ENCODE data around the gene PLXND1. TPM values are rescaled to one million over a fixed set of nuclear protein-coding genes. Genes with fewer than 3 reads are reported as not detected.

Gene PLXND1
- total RNA-seq, 1 donor from 2014 or later, result 3.1 TPM

DNA sequence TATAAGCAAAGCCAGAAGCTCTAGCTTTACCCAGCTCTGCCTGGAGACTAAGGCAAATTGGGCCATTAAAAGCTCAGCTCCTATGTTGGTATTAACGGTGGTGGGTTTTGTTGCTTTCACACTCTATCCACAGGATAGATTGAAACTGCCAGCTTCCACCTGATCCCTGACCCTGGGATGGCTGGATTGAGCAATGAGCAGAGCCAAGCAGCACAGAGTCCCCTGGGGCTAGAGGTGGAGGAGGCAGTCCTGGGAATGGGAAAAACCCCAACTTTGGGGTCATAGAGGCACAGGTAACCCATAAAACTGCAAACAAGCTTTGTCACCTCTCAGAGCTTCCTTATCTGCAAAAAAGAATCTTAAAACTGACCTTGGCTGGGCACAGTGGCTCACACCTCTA, 71.4 kb downstream of the PLXND1 start:
- Mint-ChIP-seq H3K4me1 (no peaks in the 10 kb centered on the region), H3K27me3 (no peaks in the 10 kb centered on the region), H3K36me3 (ENCODE audit: low read depth) (no peaks in the 10 kb centered on the region), H3K27ac (no peak overlapping the region), H3K9me3 (no peaks in the 10 kb centered on the region), H3K4me3 (no peak overlapping the region)
- TF ChIP-seq, protein P1, sequence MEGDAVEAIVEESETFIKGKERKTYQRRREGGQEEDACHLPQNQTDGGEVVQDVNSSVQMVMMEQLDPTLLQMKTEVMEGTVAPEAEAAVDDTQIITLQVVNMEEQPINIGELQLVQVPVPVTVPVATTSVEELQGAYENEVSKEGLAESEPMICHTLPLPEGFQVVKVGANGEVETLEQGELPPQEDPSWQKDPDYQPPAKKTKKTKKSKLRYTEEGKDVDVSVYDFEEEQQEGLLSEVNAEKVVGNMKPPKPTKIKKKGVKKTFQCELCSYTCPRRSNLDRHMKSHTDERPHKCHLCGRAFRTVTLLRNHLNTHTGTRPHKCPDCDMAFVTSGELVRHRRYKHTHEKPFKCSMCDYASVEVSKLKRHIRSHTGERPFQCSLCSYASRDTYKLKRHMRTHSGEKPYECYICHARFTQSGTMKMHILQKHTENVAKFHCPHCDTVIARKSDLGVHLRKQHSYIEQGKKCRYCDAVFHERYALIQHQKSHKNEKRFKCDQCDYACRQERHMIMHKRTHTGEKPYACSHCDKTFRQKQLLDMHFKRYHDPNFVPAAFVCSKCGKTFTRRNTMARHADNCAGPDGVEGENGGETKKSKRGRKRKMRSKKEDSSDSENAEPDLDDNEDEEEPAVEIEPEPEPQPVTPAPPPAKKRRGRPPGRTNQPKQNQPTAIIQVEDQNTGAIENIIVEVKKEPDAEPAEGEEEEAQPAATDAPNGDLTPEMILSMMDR (IDR thresholded peaks at IDR 0.05), result no peak
- DNase-seq (no peak), ATAC-seq (ENCODE audit: low read depth) (no peak)
- CTCF ChIA-PET, result interaction anchor here (0.6 to 1.1 kb wide), 2 partner anchors 42 to 406 kb away, joined by 3 read pairs; no protein-coding TSS in a partner anchor
- POLR2A ChIA-PET, result interaction anchor here (1.2 kb wide), 1 partner anchor 9 kb away, joined by 4 read pairs; no protein-coding TSS in a partner anchor
- intact Hi-C loops (cut with micrococcal nuclease), result no loop called here

DNA sequence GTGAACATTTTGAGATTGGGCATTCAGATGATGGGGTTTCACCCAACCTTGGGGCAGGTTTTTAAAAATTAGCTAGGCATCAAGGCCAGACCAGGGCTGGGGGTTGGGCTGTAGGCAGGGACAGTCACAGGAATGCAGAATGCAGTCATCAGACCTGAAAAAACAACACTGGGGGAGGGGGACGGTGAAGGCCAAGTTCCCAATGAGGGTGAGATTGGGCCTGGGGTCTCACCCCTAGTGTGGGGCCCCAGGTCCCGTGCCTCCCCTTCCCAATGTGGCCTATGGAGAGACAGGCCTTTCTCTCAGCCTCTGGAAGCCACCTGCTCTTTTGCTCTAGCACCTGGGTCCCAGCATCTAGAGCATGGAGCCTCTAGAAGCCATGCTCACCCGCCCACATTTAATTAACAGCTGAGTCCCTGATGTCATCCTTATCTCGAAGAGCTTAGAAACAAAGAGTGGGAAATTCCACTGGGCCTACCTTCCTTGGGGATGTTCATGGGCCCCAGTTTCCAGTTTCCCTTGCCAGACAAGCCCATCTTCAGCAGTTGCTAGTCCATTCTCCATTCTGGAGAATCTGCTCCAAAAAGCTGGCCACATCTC, 71.9 kb downstream of the PLXND1 start:
- Mint-ChIP-seq H3K4me1 (no peaks in the 10 kb centered on the region), H3K4me3 (no peak overlapping the region), H3K27me3 (no peaks in the 10 kb centered on the region), H3K36me3 (ENCODE audit: low read depth) (no peaks in the 10 kb centered on the region), H3K27ac (no peak overlapping the region), H3K9me3 (no peaks in the 10 kb centered on the region)
- DNase-seq (no peak), ATAC-seq (ENCODE audit: low read depth) (no peak)
- CTCF ChIA-PET, result interaction anchor here (1.1 kb wide), 1 partner anchor 43 kb away, joined by 3 read pairs; no protein-coding TSS in a partner anchor
- POLR2A ChIA-PET, result interaction anchor here (1.2 kb wide), 1 partner anchor 8 kb away, joined by 4 read pairs; no protein-coding TSS in a partner anchor
- TF ChIP-seq, protein P1 (IDR thresholded peaks at IDR 0.05), result no peak
- intact Hi-C loops (cut with micrococcal nuclease), result no loop called here

DNA sequence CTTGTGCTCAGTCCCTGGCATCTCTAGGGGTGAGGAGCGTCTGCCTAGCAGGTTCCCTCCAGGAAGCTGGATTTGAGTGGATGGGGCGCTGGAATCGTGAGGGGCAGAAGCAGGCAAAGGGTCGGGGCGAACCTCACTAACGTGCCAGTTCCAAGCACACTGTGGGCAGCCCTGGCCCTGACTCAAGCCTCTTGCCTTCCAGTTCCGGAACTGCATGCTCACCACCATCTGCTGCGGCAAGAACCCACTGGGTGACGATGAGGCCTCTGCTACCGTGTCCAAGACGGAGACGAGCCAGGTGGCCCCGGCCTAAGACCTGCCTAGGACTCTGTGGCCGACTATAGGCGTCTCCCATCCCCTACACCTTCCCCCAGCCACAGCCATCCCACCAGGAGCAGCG, 73.1 kb downstream of the PLXND1 start:
- TF ChIP-seq, protein P1 (IDR thresholded peaks at IDR 0.05), result no peak
- ChIA-PET CTCF (no interaction called here), POLR2A (no interaction called here)
- no peak for ATAC-seq (ENCODE audit: low read depth)
- intact Hi-C loops (cut with micrococcal nuclease), result no loop called here
- Mint-ChIP-seq H3K4me1 (no peaks in the 10 kb centered on the region), H3K36me3 (ENCODE audit: low read depth) (no peaks in the 10 kb centered on the region), H3K9me3 (no peaks in the 10 kb centered on the region), H3K27ac (no peak overlapping the region), H3K27me3 (no peaks in the 10 kb centered on the region), H3K4me3 (no peak overlapping the region)
- no peak for DNase-seq

DNA sequence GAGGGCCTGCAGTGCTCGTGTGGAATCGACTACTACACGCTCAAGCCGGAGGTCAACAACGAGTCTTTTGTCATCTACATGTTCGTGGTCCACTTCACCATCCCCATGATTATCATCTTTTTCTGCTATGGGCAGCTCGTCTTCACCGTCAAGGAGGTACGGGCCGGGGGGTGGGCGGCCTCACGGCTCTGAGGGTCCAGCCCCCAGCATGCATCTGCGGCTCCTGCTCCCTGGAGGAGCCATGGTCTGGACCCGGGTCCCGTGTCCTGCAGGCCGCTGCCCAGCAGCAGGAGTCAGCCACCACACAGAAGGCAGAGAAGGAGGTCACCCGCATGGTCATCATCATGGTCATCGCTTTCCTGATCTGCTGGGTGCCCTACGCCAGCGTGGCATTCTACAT, 74.2 kb downstream of the PLXND1 start:
- intact Hi-C loops (cut with micrococcal nuclease), result no loop called here
- Mint-ChIP-seq H3K4me3 (no peak overlapping the region), H3K27me3 (no peaks in the 10 kb centered on the region), H3K4me1 (no peaks in the 10 kb centered on the region), H3K36me3 (ENCODE audit: low read depth) (no peaks in the 10 kb centered on the region), H3K27ac (no peak overlapping the region), H3K9me3 (no peaks in the 10 kb centered on the region)
- TF ChIP-seq, protein P1 (IDR thresholded peaks at IDR 0.05), result no peak
- ChIA-PET CTCF (no interaction called here), POLR2A (no interaction called here)
- DNase-seq (no peak), ATAC-seq (ENCODE audit: low read depth) (no peak)

DNA sequence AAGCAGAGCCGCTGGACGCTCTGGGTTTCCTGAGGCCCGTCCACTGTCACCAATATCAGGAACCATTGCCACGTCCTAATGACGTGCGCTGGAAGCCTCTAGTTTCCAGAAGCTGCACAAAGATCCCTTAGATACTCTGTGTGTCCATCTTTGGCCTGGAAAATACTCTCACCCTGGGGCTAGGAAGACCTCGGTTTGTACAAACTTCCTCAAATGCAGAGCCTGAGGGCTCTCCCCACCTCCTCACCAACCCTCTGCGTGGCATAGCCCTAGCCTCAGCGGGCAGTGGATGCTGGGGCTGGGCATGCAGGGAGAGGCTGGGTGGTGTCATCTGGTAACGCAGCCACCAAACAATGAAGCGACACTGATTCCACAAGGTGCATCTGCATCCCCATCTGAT, 74.8 kb downstream of the PLXND1 start:
- Mint-ChIP-seq H3K27ac (no peak overlapping the region), H3K4me3 (no peak overlapping the region), H3K27me3 (no peaks in the 10 kb centered on the region), H3K9me3 (no peaks in the 10 kb centered on the region), H3K4me1 (peaks cover 4% of the 10 kb centered on the region), H3K36me3 (ENCODE audit: low read depth) (no peaks in the 10 kb centered on the region)
- TF ChIP-seq, protein P1 (IDR thresholded peaks at IDR 0.05), result no peak
- ChIA-PET POLR2A (no interaction called here), CTCF (no interaction called here)
- ATAC-seq (ENCODE audit: low read depth) (no peak), DNase-seq (no peak)
- intact Hi-C loops (cut with micrococcal nuclease), result no loop called here
